H9 (cell line): ENCODE data around the gene SRGAP3. TPM values are rescaled to one million over a fixed set of nuclear protein-coding genes. Genes with fewer than 3 reads are reported as not detected.

Experiments
- DNase-seq: peaks from one replicate; pipeline ENCODE4 v3.0.0-alpha.2; 2017
- H2AFZ ChIP-seq: one replicate; pipeline ENCODE4 v1.6.1; 2013; ENCODE audit warnings: mild to moderate bottlenecking, low read length, control low read depth, moderate library complexity
- H2AK5ac ChIP-seq: 2 replicates; pipeline ENCODE4 v1.6.1; 2013; ENCODE audit warnings: low read length, control low read depth, mixed read lengths; ENCODE audit not compliant: insufficient read length
- H2BK120ac ChIP-seq: one replicate; pipeline ENCODE4 v1.6.1; 2013; ENCODE audit warnings: low read depth, mild to moderate bottlenecking, low read length, control low read depth, inconsistent platforms; ENCODE audit not compliant: poor library complexity, severe bottlenecking
- H2BK12ac ChIP-seq: 2 replicates; pipeline ENCODE4 v1.6.1; 2013; ENCODE audit warnings: low read length, control low read depth, mixed read lengths, low read depth; ENCODE audit not compliant: insufficient read length
- H2BK15ac ChIP-seq: 2 replicates; pipeline ENCODE4 v1.6.1; 2013; ENCODE audit warnings: low read depth, low read length, control low read depth
- H2BK20ac ChIP-seq: one replicate; pipeline ENCODE4 v1.6.1; 2013; ENCODE audit warnings: low read depth, mild to moderate bottlenecking, low read length, control low read depth, inconsistent platforms; ENCODE audit not compliant: poor library complexity, severe bottlenecking
- H2BK5ac ChIP-seq: 2 replicates; pipeline ENCODE4 v1.6.1; 2013; ENCODE audit warnings: low read length, control low read depth, mixed read lengths; ENCODE audit not compliant: insufficient read length
- H3K14ac ChIP-seq: 2 replicates; pipeline ENCODE4 v1.6.1; 2013; ENCODE audit warnings: low read length, control low read depth; ENCODE audit not compliant: insufficient read depth
- H3K18ac ChIP-seq: 2 replicates; pipeline ENCODE4 v1.6.1; 2013; ENCODE audit warnings: low read depth, mild to moderate bottlenecking, mixed read lengths, low read length, control low read depth; ENCODE audit not compliant: insufficient read length
- H3K23ac ChIP-seq: 2 replicates; pipeline ENCODE4 v1.6.1; 2013; ENCODE audit warnings: low read length, control low read depth, mixed read lengths, low read depth; ENCODE audit not compliant: insufficient read length
- H3K23me2 ChIP-seq: 2 replicates; pipeline ENCODE4 v1.6.1; 2013; ENCODE audit warnings: low read depth, mild to moderate bottlenecking, mixed read lengths, low read length, control low read depth; ENCODE audit not compliant: insufficient read length, poor library complexity, severe bottlenecking
- H3K27ac ChIP-seq: 2 replicates; pipeline ENCODE4 v1.5.1; 2013; ENCODE audit warnings: low read length, control low read depth, mixed read lengths, low read depth; ENCODE audit not compliant: insufficient read length
- H3K27me3 ChIP-seq: 2 replicates; pipeline ENCODE4 v1.6.1; 2013; ENCODE audit warnings: low read length, control low read depth, inconsistent platforms; ENCODE audit not compliant: insufficient read depth
- H3K4ac ChIP-seq: 2 replicates; pipeline ENCODE4 v1.6.1; 2013; ENCODE audit warnings: low read depth, mild to moderate bottlenecking, control low read depth, inconsistent platforms, low read length, moderate library complexity
- H3K4me1 ChIP-seq: 2 replicates; pipeline ENCODE4 v1.6.1; 2013; ENCODE audit warnings: low read length, control low read depth, inconsistent platforms; ENCODE audit not compliant: insufficient read depth
- H3K4me2 ChIP-seq: 2 replicates; pipeline ENCODE4 v1.6.1; 2013; ENCODE audit warnings: low read length, control low read depth, mixed read lengths; ENCODE audit not compliant: insufficient read length, insufficient read depth
- H3K56ac ChIP-seq: 2 replicates; pipeline ENCODE4 v1.6.1; 2013; ENCODE audit warnings: low read depth, mild to moderate bottlenecking, mixed read lengths, low read length, control low read depth; ENCODE audit not compliant: insufficient read length
- H3K79me1 ChIP-seq: 2 replicates; pipeline ENCODE4 v1.6.1; 2013; ENCODE audit warnings: low read depth, mild to moderate bottlenecking, moderate library complexity, low read length, control low read depth, inconsistent platforms; ENCODE audit not compliant: insufficient read depth, poor library complexity, severe bottlenecking
- H3K79me2 ChIP-seq: 2 replicates; pipeline ENCODE4 v1.6.1; 2013; ENCODE audit warnings: low read length, control low read depth, inconsistent platforms; ENCODE audit not compliant: insufficient read depth
- H3K9ac ChIP-seq: 2 replicates; pipeline ENCODE4 v1.6.1; 2013; ENCODE audit warnings: low read length, control low read depth, mixed read lengths; ENCODE audit not compliant: insufficient read length; ENCODE audit errors: extremely low read depth
- H3K9me3 ChIP-seq: one replicate; pipeline ENCODE4 v1.6.1; 2013; ENCODE audit warnings: low read depth, low read length, inconsistent platforms; ENCODE audit not compliant: control insufficient read depth
- H3T11ph ChIP-seq: one replicate; pipeline ENCODE4 v1.6.1; 2013; ENCODE audit warnings: mild to moderate bottlenecking, low read length, control low read depth, inconsistent platforms
- H4K20me1 ChIP-seq: one replicate; pipeline ENCODE4 v1.6.1; 2013; ENCODE audit not compliant: control insufficient read depth, insufficient read length, insufficient read depth
- H4K5ac ChIP-seq: 2 replicates; pipeline ENCODE4 v1.6.1; 2013; ENCODE audit warnings: low read depth, mild to moderate bottlenecking, mixed read lengths, low read length, control low read depth; ENCODE audit not compliant: insufficient read length
- H4K8ac ChIP-seq: replicated peaks from 2 replicates; pipeline ENCODE4 v1.6.1; 2013; ENCODE audit warnings: low read length, control low read depth, mixed read lengths, low read depth; ENCODE audit not compliant: insufficient read length
- H4K91ac ChIP-seq: 2 replicates; pipeline ENCODE4 v1.6.1; 2013; ENCODE audit warnings: low read depth, mild to moderate bottlenecking, moderate library complexity, mixed read lengths, low read length, control low read depth; ENCODE audit not compliant: insufficient read length
- H3K27ac Mint-ChIP-seq, 3 experiments: 2 replicates in 2 of 3; 3 replicates in 1 of 3; pipeline ENCODE4 v1.8.0; 2020 to 2021; ENCODE audit warnings: mixed read lengths in 3 of 3, mild to moderate bottlenecking in 1 of 3, moderate library complexity in 1 of 3
- H3K27me3 Mint-ChIP-seq: 2 replicates; pipeline ENCODE4 v1.8.0; 2021; ENCODE audit warnings: low read depth, mild to moderate bottlenecking, moderate library complexity, mixed read lengths
- H3K36me3 Mint-ChIP-seq, 3 experiments: 2 replicates in 2 of 3; 3 replicates in 1 of 3; pipeline ENCODE4 v1.8.0; 2020 to 2021; ENCODE audit warnings: low read depth in 3 of 3, mixed read lengths in 3 of 3; ENCODE audit not compliant: insufficient read depth in 1 of 3
- H3K4me1 Mint-ChIP-seq, 2 experiments: 2 replicates each; pipeline ENCODE4 v1.8.0; 2020; ENCODE audit warnings: mixed read lengths in 2 of 2
- H3K4me3 Mint-ChIP-seq, 2 experiments: 2 replicates in 1 of 2; 3 replicates in 1 of 2; pipeline ENCODE4 v1.8.0; 2020 to 2021; ENCODE audit warnings: mild to moderate bottlenecking in 2 of 2, mixed read lengths in 2 of 2, moderate library complexity in 1 of 2
- H3K9me3 Mint-ChIP-seq, 2 experiments: 2 replicates in 1 of 2; 3 replicates in 1 of 2; pipeline ENCODE4 v1.8.0; 2020; ENCODE audit warnings: mild to moderate bottlenecking in 2 of 2, mixed read lengths in 2 of 2, moderate library complexity in 1 of 2
- WGBS: extraction: QIAGEN DNeasy Blood & Tissue Kit; methylation state at CpG from one replicate; pipeline ENCODE4 v1.1.7; 2013; ENCODE audit warnings: missing lambda C conversion rate, low lambda C conversion rate, mixed read lengths; ENCODE audit not compliant: insufficient read length; ENCODE audit errors: extremely low coverage; 5-methylcytosine and 5-hydroxymethylcytosine counted together
- total RNA-seq: library from RNA; stranded (reverse); gene quantifications from 2 replicates; pipeline ENCODE4 v1.2.1, GENCODE V29; 2021
- TF ChIP-seq, protein P1 (sequence below): fragments of 200-600 bp; sonication (generic); conservative IDR thresholded peaks from 3 replicates; pipeline ENCODE4 v1.8.0; 2021; ENCODE audit warnings: antibody characterized with exemption, mild to moderate bottlenecking

SRGAP3 gene
- total RNA-seq, 1 experiment from 2014 or later, result 3.4 TPM

GRCh38 chr3:9157651-9158362 lies 91.6 kb downstream of the SRGAP3 start:
- Mint-ChIP-seq H3K9me3 (no peaks in the 10 kb centered on the region), H3K27me3 (peaks cover 2% of the 10 kb centered on the region), H3K36me3 (no peaks in the 10 kb centered on the region), H3K4me3 (no peak overlapping the region), H3K27ac (peak overlapping the region; percentile 10 to 85 (median 34); a peak in 4 of 7 replicates), H3K4me1 (peaks cover 18 to 31% of the 10 kb centered on the region in 2 experiments)
- H2AFZ ChIP-seq, result no peak overlapping the region
- WGBS, result no CpG with 5 or more reads among the region's 5 CpGs
- no peaks in the 10 kb centered on the region for H3K4me1 ChIP-seq
- no peak overlapping the region for H3K4me2 ChIP-seq
- no peak overlapping the region for H4K5ac ChIP-seq
- no peak overlapping the region for H2BK15ac ChIP-seq
- H3K23me2 ChIP-seq, result no peaks in the 10 kb centered on the region
- TF ChIP-seq, protein P1, sequence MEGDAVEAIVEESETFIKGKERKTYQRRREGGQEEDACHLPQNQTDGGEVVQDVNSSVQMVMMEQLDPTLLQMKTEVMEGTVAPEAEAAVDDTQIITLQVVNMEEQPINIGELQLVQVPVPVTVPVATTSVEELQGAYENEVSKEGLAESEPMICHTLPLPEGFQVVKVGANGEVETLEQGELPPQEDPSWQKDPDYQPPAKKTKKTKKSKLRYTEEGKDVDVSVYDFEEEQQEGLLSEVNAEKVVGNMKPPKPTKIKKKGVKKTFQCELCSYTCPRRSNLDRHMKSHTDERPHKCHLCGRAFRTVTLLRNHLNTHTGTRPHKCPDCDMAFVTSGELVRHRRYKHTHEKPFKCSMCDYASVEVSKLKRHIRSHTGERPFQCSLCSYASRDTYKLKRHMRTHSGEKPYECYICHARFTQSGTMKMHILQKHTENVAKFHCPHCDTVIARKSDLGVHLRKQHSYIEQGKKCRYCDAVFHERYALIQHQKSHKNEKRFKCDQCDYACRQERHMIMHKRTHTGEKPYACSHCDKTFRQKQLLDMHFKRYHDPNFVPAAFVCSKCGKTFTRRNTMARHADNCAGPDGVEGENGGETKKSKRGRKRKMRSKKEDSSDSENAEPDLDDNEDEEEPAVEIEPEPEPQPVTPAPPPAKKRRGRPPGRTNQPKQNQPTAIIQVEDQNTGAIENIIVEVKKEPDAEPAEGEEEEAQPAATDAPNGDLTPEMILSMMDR, result no peak
- DNase-seq, result no peak
- no peaks in the 10 kb centered on the region for H3K27me3 ChIP-seq
- no peak overlapping the region for H2BK5ac ChIP-seq
- no peak overlapping the region for H2BK120ac ChIP-seq
- H3K9me3 ChIP-seq, result no peaks in the 10 kb centered on the region
- H4K20me1 ChIP-seq, result no peaks in the 10 kb centered on the region
- no peak overlapping the region for H3K14ac ChIP-seq
- H2BK12ac ChIP-seq, result no peak overlapping the region
- no peak overlapping the region for H2BK20ac ChIP-seq
- H4K8ac ChIP-seq, result no peak overlapping the region
- H3K4ac ChIP-seq, result no peak overlapping the region
- H2AK5ac ChIP-seq, result no peak overlapping the region
- no peak overlapping the region for H3K9ac ChIP-seq
- no peaks in the 10 kb centered on the region for H3K79me1 ChIP-seq
- H4K91ac ChIP-seq, result no peak overlapping the region
- H3T11ph ChIP-seq, result no peak overlapping the region
- H3K18ac ChIP-seq, result no peak overlapping the region
- no peak overlapping the region for H3K56ac ChIP-seq
- no peaks in the 10 kb centered on the region for H3K79me2 ChIP-seq
- no peak overlapping the region for H3K27ac ChIP-seq
- no peak overlapping the region for H3K23ac ChIP-seq
